KMS-11 (cell line): Measurements from ENCODE around the gene ODAD3.

Experiments
- H2AFZ ChIP-seq: fragments of 200-600 bp; sonication (generic); 2 replicates; pipeline ENCODE4 v1.6.1; 2016; ENCODE audit warnings: antibody characterized with exemption, mixed run types, low read depth
- H3K27ac ChIP-seq: fragments of 200-600 bp; sonication (generic); 2 replicates; pipeline ENCODE4 v1.6.1; 2016; ENCODE audit warnings: mild to moderate bottlenecking, mixed run types
- H3K27me3 ChIP-seq: fragments of 200-600 bp; sonication (generic); 2 replicates; pipeline ENCODE4 v1.6.1; 2017; ENCODE audit warnings: mild to moderate bottlenecking, low read depth, mixed run types, moderate library complexity; ENCODE audit not compliant: insufficient read depth
- H3K36me3 ChIP-seq: fragments of 200-600 bp; sonication (generic); 2 replicates; pipeline ENCODE4 v1.6.1; 2017; ENCODE audit warnings: mild to moderate bottlenecking, mixed run types; ENCODE audit not compliant: insufficient read depth
- H3K4me1 ChIP-seq: fragments of 200-600 bp; sonication (generic); 2 replicates; pipeline ENCODE4 v1.6.1; 2016; ENCODE audit warnings: mild to moderate bottlenecking, low read depth, mixed run types; ENCODE audit not compliant: poor library complexity, severe bottlenecking
- H3K4me2 ChIP-seq: fragments of 200-600 bp; sonication (generic); 2 replicates; pipeline ENCODE4 v1.7.0; 2016; ENCODE audit warnings: mild to moderate bottlenecking, mixed run types
- H3K4me3 ChIP-seq: fragments of 200-600 bp; sonication (generic); IDR thresholded peaks from 2 replicates; pipeline ENCODE4 v1.6.1; 2017; ENCODE audit warnings: low read depth, low read length, mixed read lengths; ENCODE audit not compliant: insufficient read depth
- H3K79me2 ChIP-seq: fragments of 200-600 bp; sonication (generic); 2 replicates; pipeline ENCODE4 v1.6.1; 2016; ENCODE audit warnings: low read depth, mixed run types; ENCODE audit not compliant: insufficient read depth
- H3K9ac ChIP-seq: fragments of 200-600 bp; sonication (generic); 2 replicates; pipeline ENCODE4 v1.6.1; 2016; ENCODE audit warnings: mild to moderate bottlenecking, mixed run types
- H4K20me1 ChIP-seq: fragments of 200-600 bp; sonication (generic); 2 replicates; pipeline ENCODE4 v1.6.1; 2016; ENCODE audit warnings: mild to moderate bottlenecking, mixed run types; ENCODE audit not compliant: insufficient read depth
- TF ChIP-seq, protein P1 (sequence below): fragments of 200-600 bp; sonication (generic); conservative IDR thresholded peaks from 2 replicates; pipeline ENCODE4 v1.6.1; 2017; ENCODE audit warnings: low read depth, mild to moderate bottlenecking, antibody characterized with exemption, low read length, moderate library complexity, mixed read lengths

The ODAD3 gene

DNA sequence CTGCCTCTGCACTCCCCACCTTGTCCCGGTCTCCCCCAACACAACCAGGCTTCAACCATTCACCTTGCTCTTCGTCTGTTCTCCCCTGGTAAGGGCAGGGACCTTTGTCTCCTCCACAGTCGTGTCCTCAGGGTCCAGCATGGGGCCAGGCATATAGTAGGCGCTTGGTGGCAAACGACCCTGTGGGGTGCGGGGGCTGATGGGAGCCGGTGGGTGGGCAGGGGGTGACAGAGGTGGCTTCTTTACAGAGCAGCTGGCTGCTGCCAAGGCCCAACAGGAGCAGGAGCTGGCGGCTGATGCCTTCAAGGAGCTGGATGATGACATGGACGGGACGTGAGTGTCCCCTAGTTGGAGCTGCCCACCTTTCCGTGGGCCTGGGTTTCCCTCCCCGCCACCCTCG lies 10.2 kb upstream of the ODAD3 start:
- H3K27me3 ChIP-seq = no peaks in the 10 kb centered on the region
- H3K36me3 ChIP-seq = no peaks in the 10 kb centered on the region

DNA sequence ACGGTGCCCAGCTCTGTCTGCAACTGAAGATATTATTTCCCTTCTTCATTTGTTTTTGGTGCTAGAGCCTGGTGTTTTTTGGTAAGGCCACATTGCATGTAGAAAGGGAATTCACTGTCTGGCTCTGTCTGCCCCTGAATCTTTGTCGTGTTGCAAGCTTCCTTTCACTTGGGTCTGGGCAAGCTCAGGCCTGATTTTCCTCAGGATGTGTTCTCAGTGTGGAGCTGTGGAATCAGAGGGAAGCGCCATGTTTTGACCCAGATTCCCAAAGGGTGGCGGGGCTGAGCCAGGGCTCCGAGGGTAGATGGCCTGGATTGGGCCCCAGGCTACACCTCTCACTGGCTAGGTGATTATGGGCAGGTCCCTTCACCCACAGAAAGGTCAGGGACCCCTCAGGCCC lies 9.1 kb upstream of the ODAD3 start:
- H3K9ac ChIP-seq = no peak overlapping the region

More for the DNA sequence above, 10.2 kb upstream of the ODAD3 start:
- no peak overlapping the region for H3K4me2 ChIP-seq
- TF ChIP-seq, protein P1, sequence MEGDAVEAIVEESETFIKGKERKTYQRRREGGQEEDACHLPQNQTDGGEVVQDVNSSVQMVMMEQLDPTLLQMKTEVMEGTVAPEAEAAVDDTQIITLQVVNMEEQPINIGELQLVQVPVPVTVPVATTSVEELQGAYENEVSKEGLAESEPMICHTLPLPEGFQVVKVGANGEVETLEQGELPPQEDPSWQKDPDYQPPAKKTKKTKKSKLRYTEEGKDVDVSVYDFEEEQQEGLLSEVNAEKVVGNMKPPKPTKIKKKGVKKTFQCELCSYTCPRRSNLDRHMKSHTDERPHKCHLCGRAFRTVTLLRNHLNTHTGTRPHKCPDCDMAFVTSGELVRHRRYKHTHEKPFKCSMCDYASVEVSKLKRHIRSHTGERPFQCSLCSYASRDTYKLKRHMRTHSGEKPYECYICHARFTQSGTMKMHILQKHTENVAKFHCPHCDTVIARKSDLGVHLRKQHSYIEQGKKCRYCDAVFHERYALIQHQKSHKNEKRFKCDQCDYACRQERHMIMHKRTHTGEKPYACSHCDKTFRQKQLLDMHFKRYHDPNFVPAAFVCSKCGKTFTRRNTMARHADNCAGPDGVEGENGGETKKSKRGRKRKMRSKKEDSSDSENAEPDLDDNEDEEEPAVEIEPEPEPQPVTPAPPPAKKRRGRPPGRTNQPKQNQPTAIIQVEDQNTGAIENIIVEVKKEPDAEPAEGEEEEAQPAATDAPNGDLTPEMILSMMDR = no peak
- H3K4me1 ChIP-seq = no peaks in the 10 kb centered on the region
- H4K20me1 ChIP-seq = no peaks in the 10 kb centered on the region
- no peak overlapping the region for H3K9ac ChIP-seq
- H3K27ac ChIP-seq = no peak overlapping the region
- no peak overlapping the region for H3K4me3 ChIP-seq
- H3K79me2 ChIP-seq = no peaks in the 10 kb centered on the region
- no peak overlapping the region for H2AFZ ChIP-seq

DNA sequence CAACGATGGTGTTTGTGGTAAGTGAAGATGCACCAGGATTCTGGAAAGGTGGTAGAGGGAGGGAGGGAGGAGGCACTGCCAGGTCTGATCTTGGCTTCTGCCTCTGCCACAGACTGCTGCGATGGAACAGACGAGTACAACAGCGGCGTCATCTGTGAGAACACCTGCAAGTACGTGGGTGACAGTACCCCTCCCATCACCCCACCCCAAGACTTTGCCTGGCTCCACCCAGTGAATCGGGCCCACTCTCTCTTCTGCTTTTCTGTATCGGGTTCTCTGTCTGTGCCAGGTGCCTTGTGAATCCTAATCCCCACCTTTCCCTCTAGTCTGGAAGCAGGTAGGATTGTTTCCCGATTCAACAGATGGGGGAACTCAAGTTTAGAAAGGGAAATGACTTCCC lies 3.0 kb upstream of the ODAD3 start:
- H3K27me3 ChIP-seq = no peaks in the 10 kb centered on the region

More for the DNA sequence above, 9.1 kb upstream of the ODAD3 start:
- H3K36me3 ChIP-seq = no peaks in the 10 kb centered on the region
- H3K4me2 ChIP-seq = no peak overlapping the region
- no peaks in the 10 kb centered on the region for H3K27me3 ChIP-seq
- no peaks in the 10 kb centered on the region for H3K4me1 ChIP-seq
- H3K27ac ChIP-seq = no peak overlapping the region
- TF ChIP-seq, protein P1 = no peak
- H2AFZ ChIP-seq = no peak overlapping the region
- no peaks in the 10 kb centered on the region for H3K79me2 ChIP-seq
- no peak overlapping the region for H3K4me3 ChIP-seq
- no peaks in the 10 kb centered on the region for H4K20me1 ChIP-seq

DNA sequence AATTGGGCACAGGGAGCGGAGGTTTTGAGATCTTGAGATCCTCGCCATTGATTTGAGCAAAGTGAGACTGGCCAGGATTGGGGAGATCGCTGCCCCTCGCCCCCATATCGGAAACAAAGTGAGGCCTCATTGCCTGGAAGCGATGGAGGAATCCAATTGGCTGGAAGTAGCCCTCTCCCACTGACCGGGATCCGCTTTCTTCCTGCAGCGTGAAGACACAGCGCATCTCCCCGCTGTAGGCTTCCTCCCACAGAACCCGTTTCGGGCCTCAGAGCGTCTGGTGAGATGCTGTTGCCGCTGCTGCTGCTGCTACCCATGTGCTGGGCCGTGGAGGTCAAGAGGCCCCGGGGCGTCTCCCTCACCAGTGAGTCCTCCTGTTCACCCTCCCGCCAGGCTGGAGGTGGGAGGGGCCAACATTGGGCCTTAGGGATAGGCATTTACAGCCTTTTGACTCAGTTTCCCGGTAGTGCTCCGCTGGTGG lies 952 bp upstream of the ODAD3 start:
- H3K27ac ChIP-seq = peak overlapping the region; percentile 51
- TF ChIP-seq, protein P1 = no peak
- H3K27me3 ChIP-seq = no peaks in the 10 kb centered on the region
- peaks cover 13% of the 10 kb centered on the region for H3K79me2 ChIP-seq
- no peak overlapping the region for H3K4me3 ChIP-seq
- peak overlapping the region; percentile 44; the same call in 1 of the 2 replicates for H2AFZ ChIP-seq
- peak overlapping the region; percentile 76 for H3K9ac ChIP-seq
- no peaks in the 10 kb centered on the region; the same call in 1 of the 2 replicates for H3K36me3 ChIP-seq
- H3K4me1 ChIP-seq = peaks cover 19% of the 10 kb centered on the region
- no peaks in the 10 kb centered on the region for H4K20me1 ChIP-seq
- peak overlapping the region; percentile 87 for H3K4me2 ChIP-seq

More for the DNA sequence above, 3.0 kb upstream of the ODAD3 start:
- TF ChIP-seq, protein P1 = no peak
- Histone ChIP-seq H3K79me2 (peaks cover 13% of the 10 kb centered on the region), H3K27ac (no peak overlapping the region), H4K20me1 (no peaks in the 10 kb centered on the region), H3K4me2 (no peak overlapping the region), H2AFZ (no peak overlapping the region), H3K36me3 (no peaks in the 10 kb centered on the region; the same call in 1 of the 2 replicates), H3K4me1 (peaks cover 19% of the 10 kb centered on the region), H3K4me3 (no peak overlapping the region), H3K9ac (no peak overlapping the region)
